LNCAP (cell line): Measurements from ENCODE around the gene RPS28.

ENCODE experiments used
- TF ChIP-seq, protein P1 (sequence below): fragments of 450-650 bp; IDR thresholded peaks from 2 replicates; pipeline ENCODE4 v1.5.1; 2017; ENCODE audit warnings: mild to moderate bottlenecking

The RPS28 gene

DNA sequence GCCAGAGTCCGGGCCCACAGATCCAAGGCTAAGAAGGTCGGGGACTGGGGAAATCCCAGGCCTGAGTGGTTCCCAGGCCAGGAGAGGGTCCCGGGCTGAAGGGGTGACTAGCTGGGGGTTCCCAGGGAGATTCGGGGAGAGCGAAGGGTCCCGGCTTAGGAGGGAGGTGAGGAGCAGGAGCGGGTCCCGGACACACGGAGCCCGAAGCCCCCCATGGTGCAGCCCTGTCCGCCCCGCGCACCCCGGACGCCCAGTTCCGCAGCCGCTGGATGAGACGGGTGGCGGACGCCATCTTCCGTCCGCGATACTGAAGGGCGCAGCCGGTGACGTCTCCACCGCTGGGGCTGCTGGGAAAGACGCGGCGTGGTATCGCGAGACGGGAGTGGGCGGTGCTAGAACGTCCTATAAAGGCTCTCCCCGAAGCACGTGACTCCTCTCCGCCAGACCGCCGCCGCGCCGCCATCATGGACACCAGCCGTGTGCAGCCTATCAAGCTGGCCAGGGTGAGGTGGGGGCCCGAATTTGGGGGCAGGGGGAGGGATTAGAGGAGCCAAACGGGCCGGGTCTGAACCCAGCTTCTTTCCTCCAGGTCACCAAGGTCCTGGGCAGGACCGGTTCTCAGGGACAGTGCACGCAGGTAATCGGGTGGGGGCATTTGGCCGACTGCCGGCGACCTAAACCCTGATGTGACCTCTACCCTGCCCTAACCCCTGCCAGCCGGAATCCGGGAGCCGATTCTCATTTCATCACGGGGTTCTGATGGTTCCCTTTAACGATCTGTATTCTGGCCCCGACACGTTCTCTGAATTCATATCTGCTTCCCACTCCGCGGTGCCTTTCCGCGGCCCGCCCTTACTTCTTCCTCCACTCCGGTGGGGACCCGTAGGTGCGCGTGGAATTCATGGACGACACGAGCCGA is at the start of gene RPS28, which contains the start of gene NDUFA7:
TSS of gene RPS28 (plus strand) at position 430 of the 919 bp plus-strand sequence. CDS start at position 465, 35 bp downstream.
TSS of gene NDUFA7 (minus strand) at position 309 of the 919 bp plus-strand sequence. CDS start at position 292, 17 bp downstream.
- TF ChIP-seq, protein P1, sequence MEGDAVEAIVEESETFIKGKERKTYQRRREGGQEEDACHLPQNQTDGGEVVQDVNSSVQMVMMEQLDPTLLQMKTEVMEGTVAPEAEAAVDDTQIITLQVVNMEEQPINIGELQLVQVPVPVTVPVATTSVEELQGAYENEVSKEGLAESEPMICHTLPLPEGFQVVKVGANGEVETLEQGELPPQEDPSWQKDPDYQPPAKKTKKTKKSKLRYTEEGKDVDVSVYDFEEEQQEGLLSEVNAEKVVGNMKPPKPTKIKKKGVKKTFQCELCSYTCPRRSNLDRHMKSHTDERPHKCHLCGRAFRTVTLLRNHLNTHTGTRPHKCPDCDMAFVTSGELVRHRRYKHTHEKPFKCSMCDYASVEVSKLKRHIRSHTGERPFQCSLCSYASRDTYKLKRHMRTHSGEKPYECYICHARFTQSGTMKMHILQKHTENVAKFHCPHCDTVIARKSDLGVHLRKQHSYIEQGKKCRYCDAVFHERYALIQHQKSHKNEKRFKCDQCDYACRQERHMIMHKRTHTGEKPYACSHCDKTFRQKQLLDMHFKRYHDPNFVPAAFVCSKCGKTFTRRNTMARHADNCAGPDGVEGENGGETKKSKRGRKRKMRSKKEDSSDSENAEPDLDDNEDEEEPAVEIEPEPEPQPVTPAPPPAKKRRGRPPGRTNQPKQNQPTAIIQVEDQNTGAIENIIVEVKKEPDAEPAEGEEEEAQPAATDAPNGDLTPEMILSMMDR, result no peak

DNA sequence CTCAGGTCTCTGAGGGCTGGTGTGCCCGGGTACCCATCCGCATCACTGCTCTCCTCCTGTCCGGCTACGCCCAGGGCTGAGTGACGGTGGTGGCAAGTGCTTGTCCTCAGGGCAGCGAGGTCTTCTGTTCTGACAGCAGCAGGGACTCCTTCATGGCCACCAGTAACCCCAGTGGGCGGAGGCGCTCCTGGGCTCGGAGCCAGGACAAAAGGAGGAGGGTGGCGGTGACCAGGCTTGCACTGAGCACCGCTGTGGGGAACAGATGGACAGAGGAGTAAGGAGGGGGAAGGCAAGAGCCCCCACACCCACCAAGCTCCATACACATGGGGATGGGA is 19.0 kb upstream of the RPS28 start:
- TF ChIP-seq, protein P1, result no peak

DNA sequence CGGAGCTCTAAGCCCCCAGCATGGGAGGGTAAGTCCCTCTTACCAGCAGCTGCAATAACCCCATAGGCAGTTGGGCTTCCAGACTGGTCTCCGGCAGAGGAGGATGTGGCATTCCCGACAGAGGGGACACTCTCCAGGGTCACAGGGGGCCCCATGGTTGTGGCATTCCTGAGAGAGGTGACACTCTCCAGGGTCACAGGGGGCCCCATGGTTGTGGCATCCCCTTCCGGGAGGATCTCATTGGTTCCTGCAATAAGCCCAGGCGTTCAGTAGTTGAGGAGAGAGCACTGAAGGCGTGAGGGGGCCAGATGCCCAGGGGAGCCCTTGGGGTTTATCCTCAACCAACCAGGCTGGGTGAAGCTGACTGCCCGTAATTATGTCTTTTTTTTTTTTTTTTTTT is 18.6 kb upstream of the RPS28 start:
- TF ChIP-seq, protein P1, result no peak

DNA sequence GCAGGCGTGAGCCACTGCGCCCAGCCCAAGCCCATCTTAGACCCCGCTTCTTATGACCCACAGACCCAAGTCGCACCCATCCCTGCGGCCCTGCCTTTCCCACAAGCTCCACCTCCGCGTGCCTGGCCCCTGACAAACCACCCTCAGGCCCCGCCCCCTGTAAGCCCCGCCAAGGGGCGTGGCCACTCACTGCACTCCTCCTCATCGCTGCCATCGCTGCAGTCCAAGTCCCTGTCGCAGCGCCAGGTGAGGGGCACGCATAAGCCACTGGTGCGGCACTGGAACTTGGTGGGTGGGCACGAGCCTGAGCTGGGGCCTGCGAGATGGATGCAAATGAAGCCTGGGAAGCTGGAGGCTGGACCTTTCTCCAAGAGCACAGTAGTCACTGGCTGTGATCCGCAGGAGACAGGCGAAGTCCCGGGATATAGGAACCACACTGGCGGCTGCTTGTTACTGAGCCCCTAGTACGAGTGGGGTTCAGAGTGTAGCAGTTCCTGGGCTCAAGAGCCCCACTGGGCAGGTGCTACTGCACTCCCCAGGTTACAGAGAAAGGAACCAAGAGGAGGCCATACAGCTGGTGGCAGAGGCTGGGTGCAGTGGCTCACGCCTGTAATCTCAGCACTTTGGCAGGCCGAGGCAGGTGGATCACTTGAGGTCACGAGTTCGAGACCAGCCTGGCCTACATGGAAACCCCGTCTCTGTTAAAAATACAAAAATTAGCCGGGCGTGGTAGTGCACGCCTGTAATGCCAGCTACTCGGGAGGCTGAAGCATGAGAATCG is 16.3 kb upstream of the RPS28 start:
- TF ChIP-seq, protein P1, result no peak

DNA sequence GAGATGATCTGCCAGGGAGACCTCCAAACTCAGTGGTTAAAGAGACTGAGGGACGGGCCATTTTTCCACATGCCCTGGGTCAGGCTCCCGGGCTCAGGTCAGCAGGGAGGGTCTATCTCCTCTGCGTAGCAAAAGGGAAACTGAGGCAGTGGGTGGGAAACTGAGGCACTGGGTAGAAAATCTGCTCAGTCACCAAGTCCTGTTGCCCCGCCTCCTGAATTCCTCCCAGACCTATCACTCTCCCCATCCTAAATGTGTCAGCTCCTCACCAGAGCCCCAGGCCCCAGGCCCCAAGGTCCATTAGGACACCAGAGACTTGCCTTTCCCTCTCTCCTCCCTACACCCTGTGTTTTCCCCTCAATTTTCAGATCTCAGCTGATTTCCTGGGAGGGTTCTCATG is 15.5 kb upstream of the RPS28 start:
- TF ChIP-seq, protein P1, result no peak

DNA sequence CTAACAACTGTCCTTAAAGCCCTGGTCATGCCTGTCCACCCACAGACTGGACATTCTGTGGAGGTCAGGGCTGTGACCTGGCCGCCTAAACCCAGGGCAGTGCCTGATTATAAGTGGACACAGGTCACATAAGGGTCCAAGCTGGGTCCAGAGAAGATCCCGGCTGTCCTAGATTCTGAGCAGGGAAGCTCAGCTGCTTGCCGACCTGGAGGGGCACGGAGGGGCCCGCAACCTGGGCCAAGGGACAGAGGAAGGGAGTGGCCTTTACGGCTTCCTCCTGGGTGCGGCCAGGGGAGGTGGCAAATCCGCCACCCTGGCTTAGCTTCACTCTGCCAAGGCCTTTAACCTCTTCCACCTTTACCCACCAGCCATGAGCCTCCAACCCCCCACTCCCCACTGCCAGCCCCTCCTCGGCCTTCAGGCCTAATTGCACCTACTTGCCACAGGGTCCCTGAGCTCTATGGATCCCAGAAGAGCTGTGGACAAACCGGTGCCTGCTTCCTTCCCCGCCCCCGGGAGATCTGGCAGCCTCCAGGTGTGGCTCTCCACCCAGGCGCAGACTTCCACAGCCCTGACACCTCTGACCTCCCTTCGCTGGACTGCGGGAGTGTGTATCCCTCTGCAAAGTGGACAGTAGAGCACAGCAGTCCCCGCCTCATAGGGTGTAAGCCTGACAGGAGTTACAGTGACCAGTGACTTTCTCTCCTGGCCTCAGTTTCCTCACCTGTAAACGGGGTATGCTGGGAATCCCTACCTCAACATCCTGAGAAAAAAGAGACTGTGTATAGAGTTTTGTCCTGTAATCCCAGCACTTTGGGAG is 14.9 kb upstream of the RPS28 start:
- TF ChIP-seq, protein P1, result no peak

DNA sequence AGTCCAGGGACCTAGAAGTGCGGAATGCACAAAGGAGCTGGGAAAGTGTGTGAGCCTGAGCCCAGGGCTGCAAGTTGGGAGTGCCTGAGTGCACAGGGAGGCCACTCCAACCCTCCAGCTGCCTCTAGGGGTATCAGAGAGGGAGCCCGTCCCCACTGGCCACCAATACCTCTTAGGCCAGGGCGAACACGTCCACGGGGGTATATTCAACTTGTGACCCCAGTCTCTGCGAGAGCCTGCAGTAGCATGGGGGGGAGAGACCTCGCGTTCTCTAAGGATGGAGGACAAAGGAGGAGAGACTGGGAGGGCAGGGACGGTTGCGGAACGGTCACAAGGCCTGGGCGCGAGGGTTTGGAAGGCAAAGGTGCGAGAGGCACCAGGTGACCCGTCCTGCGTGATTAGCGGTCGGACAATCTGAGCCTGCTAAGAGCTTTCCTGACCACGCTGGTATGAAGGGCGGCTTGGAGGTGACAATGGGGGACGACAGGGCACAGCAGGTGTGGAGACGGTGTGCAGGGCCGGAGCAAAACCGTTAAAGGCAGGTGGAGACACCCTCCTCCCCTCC is 13.8 kb upstream of the RPS28 start:
- TF ChIP-seq, protein P1, result no peak; the same call in 1 of the 2 replicates
